BLaER1 (cell line): Measurements from ENCODE around the gene HSPBAP1.
"Not testable (repeated sequence)": the region's sequence is repeated elsewhere in the genome, so short reads cannot be mapped to it uniquely, and the experiment has no call there.

Experiments
- H3K27ac ChIP-seq: shearing (Covaris generic); formaldehyde crosslinking; 2 replicates; pipeline ENCODE4 v1.8.1; 2022
- H3K27me3 ChIP-seq: shearing (Covaris generic); formaldehyde crosslinking; 2 replicates; pipeline ENCODE4 v1.8.1; 2022
- H3K36me3 ChIP-seq: shearing (Covaris generic); formaldehyde crosslinking; 2 replicates; pipeline ENCODE4 v1.8.1; 2022
- H3K4me1 ChIP-seq: shearing (Covaris generic); formaldehyde crosslinking; 2 replicates; pipeline ENCODE4 v1.8.1; 2022
- H3K4me2 ChIP-seq: shearing (Covaris generic); formaldehyde crosslinking; 2 replicates; pipeline ENCODE4 v1.8.1; 2022
- H3K4me3 ChIP-seq: shearing (Covaris generic); formaldehyde crosslinking; 2 replicates; pipeline ENCODE4 v1.8.1; 2022
- H3K9ac ChIP-seq: shearing (Covaris generic); formaldehyde crosslinking; 2 replicates; pipeline ENCODE4 v1.8.1; 2022
- H3K9me3 ChIP-seq: shearing (Covaris generic); formaldehyde crosslinking; 2 replicates; pipeline ENCODE4 v1.8.1; 2022
- H4K20me1 ChIP-seq: shearing (Covaris generic); formaldehyde crosslinking; 2 replicates; pipeline ENCODE4 v1.8.1; 2022
- Cebpa-rat ChIP-seq: shearing (Covaris generic); IDR thresholded peaks from 2 replicates; pipeline ENCODE4 v1.8.1; 2022

HSPBAP1 gene

GRCh38 chr3:122719273-122719921 lies 74.2 kb downstream of the HSPBAP1 start:
- peaks cover 96% of the 10 kb centered on the region for H3K36me3 ChIP-seq
- H3K4me2 ChIP-seq, result no peak overlapping the region
- TF ChIP-seq Cebpa-rat, result no peak
- no peaks in the 10 kb centered on the region for H4K20me1 ChIP-seq
- no peak overlapping the region for H3K9ac ChIP-seq
- H3K9me3 ChIP-seq, result peaks cover 5% of the 10 kb centered on the region
- no peak overlapping the region for H3K4me3 ChIP-seq
- no peak overlapping the region for H3K27ac ChIP-seq
- H3K27me3 ChIP-seq, result no peaks in the 10 kb centered on the region
- no peaks in the 10 kb centered on the region for H3K4me1 ChIP-seq

- Histone ChIP-seq H3K9ac (no peak overlapping the region), H3K27me3 (no peaks in the 10 kb centered on the region), H3K4me3 (no peak overlapping the region), H3K4me1 (no peaks in the 10 kb centered on the region), H3K27ac (no peak overlapping the region), H4K20me1 (no peaks in the 10 kb centered on the region), H3K36me3 (peaks cover 97% of the 10 kb centered on the region), H3K9me3 (no peaks in the 10 kb centered on the region), H3K4me2 (no peak overlapping the region)
- no peak for TF ChIP-seq Cebpa-rat
Observed at GRCh38 chr3:122716667-122717066, 77.0 kb downstream of the HSPBAP1 start.

- no peaks in the 10 kb centered on the region for H3K27me3 ChIP-seq
- peaks cover 9% of the 10 kb centered on the region; the same call in 1 of the 2 replicates for H3K9me3 ChIP-seq
- no peak overlapping the region for H3K4me2 ChIP-seq
- H3K4me1 ChIP-seq, result no peaks in the 10 kb centered on the region
- H3K36me3 ChIP-seq, result peaks cover 88% of the 10 kb centered on the region
- H3K27ac ChIP-seq, result no peak overlapping the region
- H4K20me1 ChIP-seq, result no peaks in the 10 kb centered on the region
- H3K9ac ChIP-seq, result no peak overlapping the region
- H3K4me3 ChIP-seq, result no peak overlapping the region
- no peak for TF ChIP-seq Cebpa-rat
Observed at GRCh38 chr3:122714273-122714672, 79.4 kb downstream of the HSPBAP1 start.

GRCh38 chr3:122710616-122711251 lies 82.9 kb downstream of the HSPBAP1 start:
- H3K4me2 ChIP-seq, H3K4me1 ChIP-seq, H3K4me3 ChIP-seq, H3K27ac ChIP-seq, H3K9ac ChIP-seq, H3K9me3 ChIP-seq, H3K27me3 ChIP-seq, H4K20me1 ChIP-seq: not testable (repeated sequence)
- H3K36me3 ChIP-seq, result peaks cover 86% of the 10 kb centered on the region

- peaks cover 97% of the 10 kb centered on the region for H3K36me3 ChIP-seq
- no peak overlapping the region for H3K9ac ChIP-seq
- TF ChIP-seq Cebpa-rat, result no peak
- no peak overlapping the region for H3K4me3 ChIP-seq
- peaks cover 7% of the 10 kb centered on the region; the same call in 1 of the 2 replicates for H3K9me3 ChIP-seq
- no peaks in the 10 kb centered on the region for H4K20me1 ChIP-seq
- no peaks in the 10 kb centered on the region for H3K27me3 ChIP-seq
- H3K4me2 ChIP-seq, result no peak overlapping the region
- no peak overlapping the region for H3K27ac ChIP-seq
- no peaks in the 10 kb centered on the region for H3K4me1 ChIP-seq
Observed at GRCh38 chr3:122705379-122705778, 88.3 kb downstream of the HSPBAP1 start.

- Histone ChIP-seq H3K4me1 (peaks cover 1% of the 10 kb centered on the region), H3K9ac (no peak overlapping the region), H3K4me2 (no peak overlapping the region), H3K9me3 (no peaks in the 10 kb centered on the region), H3K4me3 (no peak overlapping the region), H3K27me3 (no peaks in the 10 kb centered on the region), H3K27ac (no peak overlapping the region), H4K20me1 (no peaks in the 10 kb centered on the region), H3K36me3 (peaks cover 97% of the 10 kb centered on the region)
- TF ChIP-seq Cebpa-rat, result no peak
Observed at GRCh38 chr3:122700193-122700592, 93.4 kb downstream of the HSPBAP1 start.

GRCh38 chr3:122697952-122698620 lies 95.5 kb downstream of the HSPBAP1 start:
- no peak overlapping the region for H3K4me3 ChIP-seq
- peaks cover 97% of the 10 kb centered on the region for H3K36me3 ChIP-seq
- H3K9ac ChIP-seq, result no peak overlapping the region
- no peak overlapping the region for H3K4me2 ChIP-seq
- H3K27ac ChIP-seq, result no peak overlapping the region
- TF ChIP-seq Cebpa-rat, result no peak
- no peaks in the 10 kb centered on the region for H4K20me1 ChIP-seq
- H3K4me1 ChIP-seq, result peaks cover 11% of the 10 kb centered on the region
- H3K9me3 ChIP-seq, result no peaks in the 10 kb centered on the region
- no peaks in the 10 kb centered on the region for H3K27me3 ChIP-seq

- no peak for TF ChIP-seq Cebpa-rat
- Histone ChIP-seq H3K4me1 (peaks cover 11% of the 10 kb centered on the region), H3K4me3 (no peak overlapping the region), H3K9ac (no peak overlapping the region), H3K9me3 (no peaks in the 10 kb centered on the region), H3K27ac (no peak overlapping the region), H3K4me2 (no peak overlapping the region), H3K27me3 (no peaks in the 10 kb centered on the region), H3K36me3 (peaks cover 89% of the 10 kb centered on the region), H4K20me1 (no peaks in the 10 kb centered on the region)
Observed at GRCh38 chr3:122695927-122696561, 97.6 kb downstream of the HSPBAP1 start.

- no peak for TF ChIP-seq Cebpa-rat
- H3K4me1 ChIP-seq, result peaks cover 11% of the 10 kb centered on the region
- no peaks in the 10 kb centered on the region for H3K9me3 ChIP-seq
- no peaks in the 10 kb centered on the region for H3K27me3 ChIP-seq
- H3K27ac ChIP-seq, result no peak overlapping the region
- no peak overlapping the region for H3K4me3 ChIP-seq
- H3K4me2 ChIP-seq, result peak overlapping the region; percentile 49
- peaks cover 78% of the 10 kb centered on the region for H3K36me3 ChIP-seq
- no peak overlapping the region for H3K9ac ChIP-seq
- no peaks in the 10 kb centered on the region for H4K20me1 ChIP-seq
Observed at GRCh38 chr3:122694966-122695365, 98.7 kb downstream of the HSPBAP1 start.

- no peaks in the 10 kb centered on the region for H4K20me1 ChIP-seq
- H3K36me3 ChIP-seq, result peaks cover 57% of the 10 kb centered on the region
- no peak overlapping the region for H3K4me3 ChIP-seq
- H3K4me2 ChIP-seq, result no peak overlapping the region
- no peak overlapping the region for H3K27ac ChIP-seq
- no peak overlapping the region for H3K9ac ChIP-seq
- H3K9me3 ChIP-seq, result no peaks in the 10 kb centered on the region
- no peaks in the 10 kb centered on the region for H3K27me3 ChIP-seq
- H3K4me1 ChIP-seq, result peaks cover 11% of the 10 kb centered on the region
- no peak for TF ChIP-seq Cebpa-rat
Observed at GRCh38 chr3:122692674-122693073, 101.0 kb downstream of the HSPBAP1 start.
